Measurements from ENCODE around the gene EXOC3L1. TPM values are rescaled to one million over a fixed set of nuclear protein-coding genes. Genes with fewer than 3 reads are reported as not detected.

Gene EXOC3L1, protein sequence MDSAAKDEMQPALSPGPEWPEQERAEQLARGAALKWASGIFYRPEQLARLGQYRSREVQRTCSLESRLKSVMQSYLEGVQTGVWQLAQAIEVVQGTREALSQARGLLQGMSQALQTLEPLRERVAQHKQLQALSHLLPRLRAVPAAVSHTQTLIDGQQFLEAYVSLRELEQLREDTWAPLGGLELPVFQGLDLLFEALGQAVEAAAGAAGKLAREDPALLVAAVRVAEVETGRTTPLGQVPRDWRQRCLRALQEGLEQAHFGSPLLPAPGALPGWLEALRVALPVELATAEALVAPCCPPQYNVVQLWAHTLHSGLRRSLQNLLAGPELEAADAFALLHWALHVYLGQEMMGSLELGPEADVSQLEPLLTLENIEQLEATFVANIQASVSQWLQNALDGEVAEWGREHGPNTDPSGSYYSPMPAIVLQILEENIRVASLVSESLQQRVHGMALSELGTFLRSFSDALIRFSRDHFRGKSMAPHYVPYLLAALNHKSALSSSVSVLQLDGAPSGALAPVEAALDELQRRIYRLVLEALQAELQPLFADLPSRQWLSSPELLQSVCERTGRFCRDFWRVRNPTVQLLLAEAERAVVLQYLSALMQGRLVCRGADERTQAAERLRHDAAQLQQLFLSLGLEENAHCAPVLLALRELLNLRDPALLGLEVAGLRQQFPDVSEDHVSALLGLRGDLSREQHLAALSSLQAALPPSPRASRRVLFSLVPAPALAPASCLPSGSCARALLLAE
- total RNA-seq (2022; extraction: Qiagen RNA extraction; ENCODE audit: low read depth), result not detected in 5 replicates

DNA sequence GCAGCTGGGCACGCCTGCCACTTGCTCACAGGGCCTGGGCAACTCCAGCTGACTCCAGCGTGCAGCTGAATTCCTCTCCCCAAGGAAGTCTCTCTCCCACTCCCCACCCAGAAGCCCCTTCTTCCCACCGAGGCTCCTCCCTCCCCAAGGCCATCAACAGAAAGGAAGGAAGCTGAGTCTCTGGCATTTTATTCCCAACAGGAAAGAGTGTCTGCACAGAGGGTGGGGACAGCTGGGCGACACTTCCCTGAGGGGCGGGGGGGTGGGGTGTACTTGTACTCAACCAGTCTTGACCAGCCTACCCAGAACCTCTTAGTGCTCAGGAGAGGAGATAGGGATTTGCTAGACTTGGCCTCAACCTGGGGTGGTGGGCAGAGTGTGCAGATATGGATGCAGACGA, at the start of gene EXOC3L1:
Gene EXOC3L1 (minus strand): TSS at position 96 of the 400 bp plus-strand sequence. CDS start 460 bp downstream, outside the sequence.

DNA sequence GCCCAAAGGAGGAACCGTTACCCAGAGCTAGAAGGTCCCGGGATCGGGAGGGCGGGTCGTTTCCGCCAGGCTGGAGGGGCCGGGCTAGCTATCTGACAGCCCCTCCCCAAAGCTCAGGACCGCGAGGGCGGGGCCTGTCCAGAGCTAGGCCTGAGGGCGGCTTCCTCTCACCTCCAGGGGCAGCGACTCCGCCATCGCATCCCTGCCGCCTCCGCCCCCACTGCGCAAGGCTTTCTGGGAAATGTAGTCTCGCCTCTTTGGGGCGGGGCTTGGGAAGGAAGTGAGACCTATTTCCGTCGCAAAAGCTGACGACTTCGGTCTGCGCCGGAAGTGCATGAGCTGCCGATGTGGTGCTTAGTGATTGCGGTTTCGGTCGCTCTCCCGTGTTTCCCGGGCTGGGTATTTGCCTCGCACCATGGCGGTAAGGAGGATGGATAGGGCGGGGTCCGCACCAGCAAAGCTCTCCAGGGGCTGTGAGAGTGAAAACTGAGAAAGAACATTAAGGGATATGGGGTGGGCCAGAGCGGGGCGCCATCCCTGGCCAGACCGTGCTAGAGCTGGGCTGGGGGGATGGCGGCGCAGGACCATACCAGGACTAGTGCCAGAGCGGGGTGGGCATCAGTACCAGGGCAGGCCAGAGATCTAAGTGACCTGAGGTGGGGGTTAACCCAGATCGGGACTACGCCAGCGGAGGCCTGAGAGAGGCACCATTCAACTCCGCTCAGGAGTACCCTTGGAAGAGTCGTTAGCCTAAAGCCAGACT, 37.0 kb upstream of the EXOC3L1 start, which contains the start of gene TMEM208:
Gene TMEM208 (plus strand): TSS at position 327 of the 763 bp plus-strand sequence. CDS start 89 bp downstream, at position 416.

DNA sequence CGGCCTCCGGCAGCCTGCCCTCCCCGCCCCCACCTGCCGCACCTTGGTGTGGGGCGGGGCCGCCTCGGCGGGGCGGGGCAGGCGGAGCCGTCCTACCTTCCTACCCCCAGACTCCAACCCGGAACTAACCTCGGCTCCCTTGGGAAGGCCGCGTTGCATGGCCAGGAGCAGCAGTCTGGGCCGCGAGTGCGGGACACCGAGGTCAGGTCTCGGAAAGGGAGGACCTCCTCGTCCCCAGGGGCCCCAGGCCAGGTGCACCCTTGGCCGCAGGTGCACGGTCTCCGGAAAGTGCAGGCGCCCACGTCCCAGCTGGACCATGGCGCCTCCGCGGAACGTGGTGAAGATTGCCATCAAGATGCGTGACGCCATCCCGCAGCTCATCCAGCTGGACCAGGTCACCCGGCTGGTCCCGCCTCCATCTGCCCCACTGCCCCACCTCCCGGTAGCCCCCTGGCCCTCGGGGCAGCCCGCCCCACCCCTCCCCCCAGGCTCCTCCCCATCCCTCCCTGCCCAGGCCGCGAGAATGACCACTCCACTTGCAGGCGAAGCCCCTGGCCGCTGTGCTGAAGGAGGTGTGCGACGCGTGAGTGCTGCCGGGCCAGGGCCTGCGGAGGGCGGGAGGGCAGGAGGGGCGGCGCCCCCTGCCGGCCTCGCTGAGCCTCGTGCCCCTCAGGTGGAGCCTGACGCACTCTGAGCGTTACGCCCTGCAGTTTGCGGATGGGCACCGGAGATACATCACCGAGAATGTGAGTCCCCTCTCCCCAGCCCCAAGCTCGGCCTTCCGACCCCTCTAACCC, 9.3 kb upstream of the EXOC3L1 start, which contains the start of gene ELMO3:
Gene ELMO3 (plus strand): TSS at position 121 of the 797 bp plus-strand sequence. CDS start 196 bp downstream, at position 317.

DNA sequence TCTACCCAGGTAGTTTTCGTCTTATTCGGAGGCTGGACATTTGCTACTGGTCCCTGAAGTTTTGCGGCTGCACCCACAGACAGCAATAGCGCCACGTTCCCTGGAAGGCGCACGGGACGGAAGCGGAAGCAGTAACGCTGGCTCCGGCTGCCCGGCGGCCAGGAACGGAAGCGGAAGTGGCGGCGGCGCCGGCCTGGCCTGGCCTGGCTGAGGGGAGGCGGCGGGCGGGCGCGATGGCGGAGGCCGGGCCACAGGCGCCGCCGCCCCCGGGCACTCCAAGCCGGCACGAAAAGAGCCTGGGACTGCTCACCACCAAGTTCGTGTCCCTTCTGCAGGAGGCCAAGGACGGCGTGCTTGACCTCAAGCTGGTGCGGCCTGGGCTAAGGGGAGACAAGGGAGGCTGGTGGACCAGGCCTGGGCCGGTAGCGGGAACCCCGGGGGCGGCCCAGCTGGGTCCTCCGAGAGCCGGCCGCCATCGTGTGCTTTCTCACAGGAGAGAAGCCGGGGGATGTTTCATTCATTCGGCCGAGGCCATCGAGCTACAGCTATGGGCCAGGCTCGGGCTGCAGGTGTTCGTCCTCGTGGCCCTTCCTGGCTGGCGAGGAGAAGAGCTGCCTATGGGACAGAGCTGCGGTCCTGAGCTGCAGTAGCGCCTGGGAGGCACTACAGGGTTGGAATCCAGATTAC, 2.2 kb upstream of the EXOC3L1 start, which contains the start of gene E2F4:
Gene E2F4 (plus strand): TSS at position 161 of the 687 bp plus-strand sequence. CDS start 73 bp downstream, at position 234.

DNA sequence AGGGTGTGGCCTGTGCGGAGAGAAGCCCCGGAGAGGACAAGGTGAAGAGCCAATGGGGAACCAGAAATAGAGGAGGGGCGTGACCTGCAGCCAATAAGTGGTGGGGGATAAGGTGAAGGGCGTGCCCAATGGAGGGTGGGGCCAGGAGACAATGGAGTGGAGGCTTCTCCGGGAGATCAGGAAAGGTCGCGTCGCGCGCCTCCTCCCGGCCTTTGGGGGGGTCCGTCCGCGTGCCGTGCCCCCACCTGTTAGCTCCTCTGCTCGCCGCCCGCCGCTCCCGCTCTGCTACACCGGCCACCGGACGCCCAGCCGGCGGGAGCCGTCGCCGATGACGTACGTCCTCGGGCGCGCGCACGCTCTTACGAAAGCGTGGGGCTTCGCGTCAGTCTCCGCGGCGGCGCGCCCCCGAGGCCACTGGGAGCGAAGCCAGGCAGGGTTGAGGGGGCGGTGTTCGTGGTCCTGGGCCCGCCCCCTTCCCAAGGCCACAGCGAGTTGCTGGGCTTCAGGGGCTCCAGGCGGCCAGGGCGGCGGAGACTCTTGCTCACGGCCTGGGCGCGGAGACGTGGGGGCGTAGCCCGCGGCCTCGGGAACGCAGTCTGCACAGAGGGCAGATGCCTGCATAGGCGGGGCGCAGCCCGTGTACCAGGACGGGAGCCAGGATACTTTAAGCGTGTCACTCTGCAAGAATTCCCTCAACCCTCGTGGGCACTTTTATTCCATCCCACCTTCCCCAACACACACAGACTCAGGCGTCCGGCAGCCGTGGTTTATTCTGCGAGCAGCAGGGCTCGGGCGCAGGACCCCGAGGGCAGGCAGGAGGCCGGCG, 6.1 kb downstream of the EXOC3L1 start, which contains the start of gene MATCAP1:
Gene MATCAP1 (minus strand): TSS at position 337 of the 826 bp plus-strand sequence. CDS start 3,353 bp downstream, outside the sequence.

DNA sequence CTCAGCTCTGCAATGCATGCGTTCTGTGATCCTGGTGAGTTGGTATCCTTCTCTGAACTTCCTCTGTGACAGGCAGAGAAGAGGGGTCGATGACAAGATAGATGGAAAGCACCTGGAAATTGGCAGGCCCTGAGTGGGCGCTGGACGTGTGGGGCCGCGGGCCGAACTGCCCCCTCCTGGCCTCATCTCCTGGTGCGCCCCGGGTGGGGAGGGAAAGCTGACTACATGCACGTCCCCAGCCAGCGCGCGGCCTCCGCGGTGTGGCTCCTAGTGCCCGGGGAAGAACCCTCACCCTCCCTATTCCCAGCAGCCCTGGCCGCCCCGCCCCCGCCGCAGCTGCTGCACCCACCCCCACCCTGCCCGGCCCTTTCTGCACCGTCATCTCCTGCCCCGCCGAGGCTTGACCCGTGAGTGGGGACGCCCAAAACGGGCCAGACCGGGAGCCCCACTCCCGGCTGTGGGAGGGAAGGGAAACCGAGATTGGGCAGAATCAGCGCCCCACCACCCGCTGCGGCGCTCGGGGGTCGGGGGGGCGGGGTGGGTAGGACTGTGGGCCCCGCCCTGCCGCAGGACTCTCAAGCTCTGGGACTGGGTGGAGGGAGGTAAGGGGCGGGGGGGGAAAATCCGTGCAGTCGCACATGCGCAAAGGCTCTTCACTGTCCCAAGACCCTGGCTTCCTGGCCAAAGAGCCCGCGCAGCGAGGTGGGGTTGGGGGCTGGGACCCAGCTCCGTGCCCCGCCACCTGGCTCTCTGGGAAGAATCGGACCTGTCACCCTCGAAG, 19.6 kb downstream of the EXOC3L1 start, which contains the start of gene NOL3:
Gene NOL3 (plus strand): TSS at position 371 of the 781 bp plus-strand sequence.

DNA sequence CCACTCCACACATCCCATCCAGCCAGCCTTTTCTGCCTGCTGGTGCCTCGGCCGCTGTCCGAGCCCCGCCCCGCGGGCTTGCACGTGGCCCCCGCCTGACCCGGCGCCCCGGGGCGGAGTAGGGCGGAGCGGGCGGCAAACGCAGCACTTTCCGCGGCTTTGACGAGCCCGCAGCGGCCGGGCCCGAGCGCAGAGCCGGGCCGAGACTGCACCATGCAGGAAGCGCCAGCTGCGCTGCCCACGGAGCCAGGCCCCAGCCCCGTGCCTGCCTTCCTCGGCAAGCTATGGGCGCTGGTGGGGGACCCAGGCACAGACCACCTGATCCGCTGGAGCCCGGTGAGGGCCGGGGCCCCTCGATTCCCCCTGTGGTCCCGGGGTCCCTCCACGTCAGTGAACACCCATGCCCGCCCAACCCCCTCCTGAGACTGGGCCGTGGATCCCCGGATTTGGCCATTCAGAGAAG, 25.3 kb downstream of the EXOC3L1 start, which contains the start of gene HSF4:
Gene HSF4 (plus strand): TSS at position 147 of the 463 bp plus-strand sequence. CDS start 67 bp downstream, at position 214.

DNA sequence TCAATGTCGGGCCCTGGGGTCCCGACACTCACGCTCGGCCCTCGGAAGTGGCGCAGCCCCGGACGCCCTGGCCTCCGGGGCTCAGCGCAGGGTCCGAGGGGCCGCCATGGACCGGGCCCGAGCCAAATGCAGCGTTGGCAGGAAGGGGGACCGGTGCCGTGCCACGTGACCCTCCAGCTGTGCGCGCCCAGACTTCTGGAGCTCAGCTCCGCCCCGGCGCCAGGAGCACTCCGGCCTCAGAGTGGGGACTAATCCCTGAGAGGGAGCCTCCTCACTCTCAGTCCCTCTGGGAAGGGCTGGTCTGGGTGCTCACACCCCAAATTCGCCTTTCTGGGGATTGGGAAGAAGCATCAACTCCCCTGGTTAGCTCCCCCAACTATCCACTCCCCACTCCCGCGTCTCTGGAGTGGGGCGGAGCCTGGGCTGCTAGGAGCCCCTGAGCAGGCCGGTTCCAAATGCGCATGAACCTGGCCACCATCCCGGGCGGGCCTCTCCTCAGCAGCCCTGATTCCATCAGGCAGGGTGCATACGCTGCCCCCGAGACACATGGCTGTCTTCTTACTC, 39.0 kb downstream of the EXOC3L1 start, which contains the start of gene B3GNT9:
Gene B3GNT9 (minus strand): TSS at position 166 of the 564 bp plus-strand sequence. CDS start 513 bp downstream, outside the sequence.

Other genes starting within 250 kb of the EXOC3L1 start
- 1.5 to 2.2 TPM (median 1.9 TPM) in 5 replicates for gene CES3, start 228.9 kb downstream of the EXOC3L1 start, total RNA-seq (2022; extraction: Qiagen RNA extraction; ENCODE audit: low read depth)
- gene CES4A, start 201.5 kb downstream of the EXOC3L1 start, total RNA-seq (2022; extraction: Qiagen RNA extraction; ENCODE audit: low read depth), result 1.4 to 2.1 TPM (median 1.6 TPM) in 5 replicates
- gene CBFB, start 161.0 kb downstream of the EXOC3L1 start, total RNA-seq (2022; extraction: Qiagen RNA extraction; ENCODE audit: low read depth), result 46.6 to 57.3 TPM (median 50.3 TPM) in 5 replicates
- 22.5 to 25.5 TPM (median 24.4 TPM) in 5 replicates for gene PHAF1, start 80.2 kb downstream of the EXOC3L1 start, total RNA-seq (2022; extraction: Qiagen RNA extraction; ENCODE audit: low read depth)
- gene B3GNT9, start 39.1 kb downstream of the EXOC3L1 start, total RNA-seq (2022; extraction: Qiagen RNA extraction; ENCODE audit: low read depth), result 6.3 to 8.5 TPM (median 8.3 TPM) in 5 replicates
- 10.8 to 20.6 TPM (median 18.2 TPM) in 5 replicates for gene TRADD, start 30.2 kb downstream of the EXOC3L1 start, total RNA-seq (2022; extraction: Qiagen RNA extraction; ENCODE audit: low read depth)
- 5.0 to 8.5 TPM (median 7.1 TPM) in 5 replicates for gene FBXL8, start 30.2 kb downstream of the EXOC3L1 start, total RNA-seq (2022; extraction: Qiagen RNA extraction; ENCODE audit: low read depth)
- 8.5 to 15.7 TPM (median 12.7 TPM) in 5 replicates for gene HSF4, start 25.4 kb downstream of the EXOC3L1 start, total RNA-seq (2022; extraction: Qiagen RNA extraction; ENCODE audit: low read depth)
- gene NOL3, start 19.6 kb downstream of the EXOC3L1 start, total RNA-seq (2022; extraction: Qiagen RNA extraction; ENCODE audit: low read depth), result 42.7 to 56.6 TPM (median 54.5 TPM) in 5 replicates
- 3.0 to 6.4 TPM (median 5.2 TPM) in 5 replicates for gene MATCAP1, start 6.2 kb downstream of the EXOC3L1 start, total RNA-seq (2022; extraction: Qiagen RNA extraction; ENCODE audit: low read depth)
- 73.1 to 95.2 TPM (median 91.3 TPM) in 5 replicates for gene E2F4, start 2.0 kb upstream of the EXOC3L1 start, total RNA-seq (2022; extraction: Qiagen RNA extraction; ENCODE audit: low read depth)
- gene ELMO3, start 9.0 kb upstream of the EXOC3L1 start, total RNA-seq (2022; extraction: Qiagen RNA extraction; ENCODE audit: low read depth), result 0.75 to 1.6 TPM (median 1.2 TPM) in 5 replicates
- gene TMEM208, start 37.0 kb upstream of the EXOC3L1 start, total RNA-seq (2022; extraction: Qiagen RNA extraction; ENCODE audit: low read depth), result 87.7 to 101 TPM (median 89.2 TPM) in 5 replicates
- gene FHOD1, start 57.3 kb upstream of the EXOC3L1 start, total RNA-seq (2022; extraction: Qiagen RNA extraction; ENCODE audit: low read depth), result 30.2 to 53.3 TPM (median 46.7 TPM) in 5 replicates
- 0.89 to 1.6 TPM (median 1.4 TPM) in 5 replicates for gene SLC9A5, start 58.8 kb upstream of the EXOC3L1 start, total RNA-seq (2022; extraction: Qiagen RNA extraction; ENCODE audit: low read depth)
- gene PLEKHG4, start 89.4 kb upstream of the EXOC3L1 start, total RNA-seq (2022; extraction: Qiagen RNA extraction; ENCODE audit: low read depth), result 9.4 to 16.4 TPM (median 15.4 TPM) in 5 replicates
- gene KCTD19, start 136.6 kb upstream of the EXOC3L1 start, total RNA-seq (2022; extraction: Qiagen RNA extraction; ENCODE audit: low read depth), result 0.21 to 0.35 TPM (median 0.30 TPM) in 4 of 5 replicates, not detected in the other
- 0.13 to 0.20 TPM in 2 of 5 replicates, not detected in the others for gene LRRC36, start 136.7 kb upstream of the EXOC3L1 start, total RNA-seq (2022; extraction: Qiagen RNA extraction; ENCODE audit: low read depth)
- gene TPPP3, start 203.4 kb upstream of the EXOC3L1 start, total RNA-seq (2022; extraction: Qiagen RNA extraction; ENCODE audit: low read depth), result 7.5 to 14.0 TPM (median 12.4 TPM) in 5 replicates
- 5.3 to 7.6 TPM (median 6.5 TPM) in 5 replicates for gene ZDHHC1, start 226.3 kb upstream of the EXOC3L1 start, total RNA-seq (2022; extraction: Qiagen RNA extraction; ENCODE audit: low read depth)
- 1.2 to 1.8 TPM (median 1.7 TPM) in 5 replicates for gene HSD11B2, start 241.0 kb upstream of the EXOC3L1 start, total RNA-seq (2022; extraction: Qiagen RNA extraction; ENCODE audit: low read depth)

Measured in A549 treated with RU486 at 1 μM for 4 hours (cell line).